Smooth muscle cell (in vitro differentiated cells): ENCODE results near the gene CACYBP. TPM values are rescaled to one million over a fixed set of nuclear protein-coding genes. Genes with fewer than 3 reads are reported as not detected.

ENCODE experiments used
- DNase-seq: peaks from one replicate; lab custom pipeline; 2025; ENCODE audit not compliant: unreplicated experiment; lab: John Stamatoyannopoulos, UW
- H2AFZ ChIP-seq: fragments of 200-600 bp; sonication (generic); 2 replicates; pipeline ENCODE4 v1.6.0; 2016; ENCODE audit warnings: antibody characterized with exemption, low read depth, mild to moderate bottlenecking
- H3F3A ChIP-seq: fragments of 200-600 bp; sonication (generic); 2 replicates; pipeline ENCODE4 v1.6.0; 2017; ENCODE audit warnings: antibody characterized with exemption, low read depth
- H3K27ac ChIP-seq: fragments of 200-600 bp; sonication (generic); 2 replicates; pipeline ENCODE4 v1.5.1; 2016; ENCODE audit warnings: low read depth, mild to moderate bottlenecking
- H3K27me3 ChIP-seq: fragments of 200-600 bp; sonication (generic); 2 replicates; pipeline ENCODE4 v1.6.1; 2016; ENCODE audit warnings: low read depth, mild to moderate bottlenecking
- H3K36me3 ChIP-seq: fragments of 200-600 bp; sonication (generic); 2 replicates; pipeline ENCODE4 v1.5.1; 2016; ENCODE audit warnings: low read depth
- H3K4me1 ChIP-seq: fragments of 200-600 bp; sonication (generic); 2 replicates; pipeline ENCODE4 v1.5.1; 2016; ENCODE audit warnings: low read depth
- H3K4me2 ChIP-seq: fragments of 200-600 bp; sonication (generic); 2 replicates; pipeline ENCODE4 v1.6.0; 2016; ENCODE audit warnings: mild to moderate bottlenecking
- H3K4me3 ChIP-seq: fragments of 200-600 bp; sonication (generic); 2 replicates; pipeline ENCODE4 v1.5.1; 2016; ENCODE audit warnings: mild to moderate bottlenecking
- H3K79me2 ChIP-seq: fragments of 200-600 bp; sonication (generic); 2 replicates; pipeline ENCODE4 v1.6.0; 2016; ENCODE audit warnings: low read depth, mild to moderate bottlenecking
- H3K9ac ChIP-seq: fragments of 200-600 bp; sonication (generic); 2 replicates; pipeline ENCODE4 v1.6.0; 2016; ENCODE audit warnings: low read depth
- H3K9me3 ChIP-seq: fragments of 200-600 bp; sonication (generic); replicated peaks from 2 replicates; pipeline ENCODE4 v1.5.1; 2016; ENCODE audit warnings: low read depth
- H4K20me1 ChIP-seq: fragments of 200-600 bp; sonication (generic); 2 replicates; pipeline ENCODE4 v1.6.0; 2016; ENCODE audit warnings: low read depth
- WGBS: methylation state at CpG from one replicate; pipeline ENCODE4 v1.1.7; 2016; ENCODE audit warnings: low lambda C conversion rate; 5-methylcytosine and 5-hydroxymethylcytosine counted together
- polyA plus RNA-seq: library from polyadenylated mRNA; unstranded; fragments of >200 nt; fragmentation: Nextera tagmentation; extraction: Ambion mirVana; gene quantifications from 2 replicates; pipeline ENCODE4 v1.2.1, GENCODE V29; 2016
- total RNA-seq: library from RNA; depleted of rRNA; stranded (reverse); fragments of >200 nt; gene quantifications from 2 replicates; pipeline ENCODE4 v1.2.3, GENCODE V29; 2014
- TF ChIP-seq, protein P1 (sequence below): fragments of 200-600 bp; sonication (generic); IDR thresholded peaks from 2 replicates; pipeline ENCODE4 v1.5.1; 2017; ENCODE audit warnings: borderline replicate concordance, mild to moderate bottlenecking, antibody characterized with exemption; ENCODE audit not compliant: insufficient read depth, poor library complexity, severe bottlenecking

CACYBP gene
- total and polyA plus RNA-seq, 2 experiments from 2014 or later, result 46.8 to 54.6 TPM

DNA sequence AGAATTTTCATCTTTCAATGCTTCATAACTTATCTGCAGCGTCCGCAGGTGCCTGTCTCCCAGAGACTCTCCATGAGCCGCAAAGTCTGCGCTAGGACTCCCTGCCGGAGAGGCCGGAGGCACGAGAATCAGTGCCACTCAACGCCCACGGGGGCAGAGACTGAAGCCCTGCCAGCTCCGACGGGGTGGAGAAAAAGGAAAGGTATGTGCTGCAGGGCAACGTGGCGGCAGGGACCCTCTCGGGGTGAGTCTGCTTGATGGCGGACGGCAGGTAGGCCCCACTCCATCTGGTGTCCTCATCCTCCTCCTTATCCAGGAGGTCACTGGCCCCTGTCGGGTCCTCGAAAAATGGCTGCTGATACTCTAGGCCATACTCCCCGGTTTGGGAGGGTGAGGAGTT lies 45.4 kb downstream of the CACYBP start:
- TF ChIP-seq, protein P1, sequence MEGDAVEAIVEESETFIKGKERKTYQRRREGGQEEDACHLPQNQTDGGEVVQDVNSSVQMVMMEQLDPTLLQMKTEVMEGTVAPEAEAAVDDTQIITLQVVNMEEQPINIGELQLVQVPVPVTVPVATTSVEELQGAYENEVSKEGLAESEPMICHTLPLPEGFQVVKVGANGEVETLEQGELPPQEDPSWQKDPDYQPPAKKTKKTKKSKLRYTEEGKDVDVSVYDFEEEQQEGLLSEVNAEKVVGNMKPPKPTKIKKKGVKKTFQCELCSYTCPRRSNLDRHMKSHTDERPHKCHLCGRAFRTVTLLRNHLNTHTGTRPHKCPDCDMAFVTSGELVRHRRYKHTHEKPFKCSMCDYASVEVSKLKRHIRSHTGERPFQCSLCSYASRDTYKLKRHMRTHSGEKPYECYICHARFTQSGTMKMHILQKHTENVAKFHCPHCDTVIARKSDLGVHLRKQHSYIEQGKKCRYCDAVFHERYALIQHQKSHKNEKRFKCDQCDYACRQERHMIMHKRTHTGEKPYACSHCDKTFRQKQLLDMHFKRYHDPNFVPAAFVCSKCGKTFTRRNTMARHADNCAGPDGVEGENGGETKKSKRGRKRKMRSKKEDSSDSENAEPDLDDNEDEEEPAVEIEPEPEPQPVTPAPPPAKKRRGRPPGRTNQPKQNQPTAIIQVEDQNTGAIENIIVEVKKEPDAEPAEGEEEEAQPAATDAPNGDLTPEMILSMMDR, result no peak

DNA sequence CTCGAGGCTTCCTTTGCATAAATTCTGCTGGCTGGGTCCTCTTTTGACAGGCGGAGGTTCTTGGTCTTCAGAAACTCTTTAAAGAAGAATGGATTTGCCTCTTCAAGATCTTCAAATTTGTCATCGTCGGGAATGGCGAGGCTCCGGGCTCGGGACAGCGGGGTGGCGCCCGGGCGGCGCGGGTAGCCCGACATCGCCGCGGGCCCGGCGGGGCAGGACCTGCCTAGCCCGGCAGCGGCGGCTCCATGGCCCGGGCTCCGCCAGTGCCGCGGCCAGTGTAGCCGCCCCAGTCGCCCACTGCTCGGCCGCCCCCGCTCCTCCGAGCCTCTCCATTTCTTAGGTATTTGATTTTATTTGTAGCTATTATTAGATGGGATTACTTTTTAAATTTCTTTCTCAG lies 45.8 kb downstream of the CACYBP start:
- no peaks in the 10 kb centered on the region for H3K36me3 ChIP-seq
- H4K20me1 ChIP-seq, result no peaks in the 10 kb centered on the region
- no peak overlapping the region for H2AFZ ChIP-seq
- no peaks in the 10 kb centered on the region for H3F3A ChIP-seq
- TF ChIP-seq, protein P1, result no peak
- H3K4me2 ChIP-seq, result no peak overlapping the region
- WGBS, result 98% methylated on average over 32 of the region's 32 CpGs
- H3K27ac ChIP-seq, result no peak overlapping the region
- H3K27me3 ChIP-seq, result peaks cover 7% of the 10 kb centered on the region
- H3K79me2 ChIP-seq, result no peaks in the 10 kb centered on the region
- no peak overlapping the region for H3K9ac ChIP-seq
- no peak overlapping the region for H3K4me3 ChIP-seq
- no peaks in the 10 kb centered on the region for H3K9me3 ChIP-seq
- no peak for DNase-seq
- H3K4me1 ChIP-seq, result no peaks in the 10 kb centered on the region

More for the DNA sequence above, 45.4 kb downstream of the CACYBP start:
- H4K20me1 ChIP-seq, result no peaks in the 10 kb centered on the region
- H3F3A ChIP-seq, result no peaks in the 10 kb centered on the region
- no peak for DNase-seq
- no peaks in the 10 kb centered on the region for H3K4me1 ChIP-seq
- H3K79me2 ChIP-seq, result no peaks in the 10 kb centered on the region
- H3K9me3 ChIP-seq, result no peaks in the 10 kb centered on the region
- H3K4me2 ChIP-seq, result no peak overlapping the region
- no peaks in the 10 kb centered on the region for H3K36me3 ChIP-seq
- 98% methylated on average over 19 of the region's 19 CpGs for WGBS
- peaks cover 7% of the 10 kb centered on the region for H3K27me3 ChIP-seq
- no peak overlapping the region for H3K27ac ChIP-seq
- no peak overlapping the region for H3K4me3 ChIP-seq
- no peak overlapping the region for H2AFZ ChIP-seq
- H3K9ac ChIP-seq, result no peak overlapping the region

DNA sequence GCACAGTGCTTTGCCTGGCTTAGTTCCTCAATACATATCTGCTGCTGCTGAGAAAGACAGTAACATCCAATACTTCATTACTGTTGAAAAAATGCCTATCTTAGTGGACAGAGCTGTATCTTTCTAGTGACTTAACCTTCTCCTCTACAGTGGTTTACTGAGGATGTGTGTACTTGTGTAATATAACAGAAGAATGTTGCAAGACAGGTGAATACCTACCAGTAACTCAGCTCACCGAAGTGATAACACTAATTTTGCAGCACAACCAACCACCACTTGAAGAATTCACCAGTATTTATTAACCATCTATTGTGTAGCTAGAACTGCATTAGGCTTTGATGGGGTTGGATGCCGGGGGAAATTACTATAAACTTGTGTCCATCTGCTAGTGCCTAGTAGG lies 51.2 kb downstream of the CACYBP start:
- no peaks in the 10 kb centered on the region for H3F3A ChIP-seq
- no peak overlapping the region for H3K4me3 ChIP-seq
- TF ChIP-seq, protein P1, result no peak
- no peak overlapping the region for H2AFZ ChIP-seq
- H3K9me3 ChIP-seq, result no peaks in the 10 kb centered on the region
- H3K79me2 ChIP-seq, result no peaks in the 10 kb centered on the region
- no peaks in the 10 kb centered on the region for H3K4me1 ChIP-seq
- H3K27me3 ChIP-seq, result peaks cover 7% of the 10 kb centered on the region
- no peak overlapping the region for H3K27ac ChIP-seq
- no peaks in the 10 kb centered on the region for H4K20me1 ChIP-seq
- 91% methylated on average over 2 of the region's 2 CpGs for WGBS
- DNase-seq, result no peak
- no peak overlapping the region for H3K4me2 ChIP-seq
- H3K9ac ChIP-seq, result no peak overlapping the region
- H3K36me3 ChIP-seq, result no peaks in the 10 kb centered on the region

DNA sequence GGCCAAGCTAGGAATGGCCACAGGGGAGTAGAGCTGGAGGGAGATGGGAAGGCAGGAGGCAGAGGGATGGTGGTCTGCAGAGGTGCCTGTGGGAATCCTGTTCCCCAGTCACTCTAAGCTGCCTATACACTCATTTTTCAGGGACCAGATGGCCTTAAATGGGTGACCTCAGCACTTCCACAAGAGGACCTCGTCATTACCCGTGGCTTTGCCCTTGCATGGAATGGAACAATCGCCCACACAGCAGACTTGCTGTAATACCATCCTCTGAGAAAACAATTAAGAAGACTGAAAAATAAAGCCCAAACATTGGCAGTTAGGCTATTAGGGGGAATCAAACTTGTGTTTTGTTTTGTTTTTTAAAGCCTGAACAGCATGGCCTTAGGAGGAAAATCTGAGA lies 55.0 kb downstream of the CACYBP start:
- no peak for DNase-seq
- TF ChIP-seq, protein P1, result no peak
- Histone ChIP-seq H3F3A (no peaks in the 10 kb centered on the region), H3K79me2 (no peaks in the 10 kb centered on the region), H3K36me3 (no peaks in the 10 kb centered on the region), H3K27ac (peak overlapping the region; percentile 80), H3K4me3 (no peak overlapping the region), H3K4me1 (no peaks in the 10 kb centered on the region), H3K9ac (peak overlapping the region; percentile 49), H2AFZ (no peak overlapping the region), H3K4me2 (peak overlapping the region; percentile 11), H3K27me3 (no peaks in the 10 kb centered on the region), H4K20me1 (no peaks in the 10 kb centered on the region), H3K9me3 (no peaks in the 10 kb centered on the region)
- 60% methylated on average over 3 of the region's 3 CpGs for WGBS
